HG03342 (cell line): ENCODE measurements around the gene AQP3.
"Not testable (repeated sequence)": the region's sequence is repeated elsewhere in the genome, so short reads cannot be mapped to it uniquely, and the experiment has no call there.

ENCODE experiments used
- ATAC-seq: cut with Tn5 transposase; IDR thresholded peaks from one replicate; pipeline ENCODE4 v1.9.1; 2021; ENCODE audit warnings: mild to moderate bottlenecking, moderate library complexity; ENCODE audit not compliant: unreplicated experiment

The AQP3 gene

DNA sequence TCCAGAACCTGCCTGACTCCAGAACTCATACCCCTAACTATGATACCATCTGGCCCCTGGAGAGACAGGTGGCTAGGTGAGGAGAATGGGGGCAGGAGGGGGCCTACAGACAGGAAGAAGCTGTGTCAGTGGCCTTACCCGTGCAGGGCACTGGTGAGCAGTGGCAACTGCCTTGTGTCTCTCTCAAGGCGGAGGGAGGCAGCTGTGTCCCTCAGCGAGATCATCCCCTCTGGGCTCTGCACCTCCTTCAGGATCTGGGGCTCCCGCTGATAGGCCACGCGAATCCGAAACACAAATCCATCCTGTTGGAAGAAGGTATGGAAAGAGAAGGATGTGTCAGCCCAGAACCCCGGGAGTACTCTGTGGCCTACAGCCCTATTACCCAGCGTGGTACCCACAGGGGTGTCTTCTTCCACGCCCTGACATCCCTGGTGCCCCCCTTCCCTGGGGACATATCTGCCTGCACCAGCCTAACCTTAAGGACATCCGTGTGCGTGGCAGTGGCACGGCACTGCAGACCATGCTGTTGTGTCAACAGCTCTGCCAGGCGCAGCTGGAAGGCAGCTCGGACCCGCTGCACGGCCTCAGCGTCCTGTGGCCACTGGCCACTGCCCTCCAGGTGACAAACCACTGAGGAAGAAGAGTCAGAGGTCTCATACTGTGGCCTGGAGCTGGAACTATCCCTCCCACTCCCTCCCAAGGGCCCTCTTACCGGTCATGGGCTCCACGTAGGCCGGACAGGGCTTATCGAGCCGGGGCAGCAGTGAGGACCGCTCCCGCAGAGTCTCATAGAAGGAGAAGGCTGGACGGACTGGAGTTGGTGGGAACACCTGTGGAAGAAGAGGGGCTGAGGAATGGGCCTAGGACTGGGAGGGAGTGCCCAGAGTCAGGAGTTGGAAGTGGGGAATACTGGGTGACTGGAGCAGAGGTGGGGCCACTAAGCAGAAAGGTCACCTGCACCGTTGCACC lies 18.5 kb upstream of the AQP3 start:
- no peak for ATAC-seq

DNA sequence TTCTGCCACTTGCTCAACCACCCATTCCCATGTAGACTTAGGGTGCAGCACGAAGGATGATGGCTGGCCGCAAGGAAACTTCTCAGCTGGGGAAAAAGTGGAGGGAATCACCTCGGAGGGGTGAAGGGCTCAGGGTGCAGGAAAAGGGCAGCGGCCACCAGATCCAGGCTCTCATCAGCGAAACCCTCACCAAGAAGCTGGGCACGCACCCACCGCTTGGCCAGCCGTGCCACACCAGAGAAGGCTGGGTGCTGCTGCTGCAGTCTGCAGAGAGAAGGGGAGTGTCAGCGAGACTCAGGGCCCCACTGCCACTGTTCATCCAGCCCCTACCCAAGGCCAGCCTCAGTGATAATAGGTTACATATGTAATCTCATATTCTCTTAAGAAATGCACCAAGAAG lies 17.7 kb upstream of the AQP3 start:
- no peak for ATAC-seq

DNA sequence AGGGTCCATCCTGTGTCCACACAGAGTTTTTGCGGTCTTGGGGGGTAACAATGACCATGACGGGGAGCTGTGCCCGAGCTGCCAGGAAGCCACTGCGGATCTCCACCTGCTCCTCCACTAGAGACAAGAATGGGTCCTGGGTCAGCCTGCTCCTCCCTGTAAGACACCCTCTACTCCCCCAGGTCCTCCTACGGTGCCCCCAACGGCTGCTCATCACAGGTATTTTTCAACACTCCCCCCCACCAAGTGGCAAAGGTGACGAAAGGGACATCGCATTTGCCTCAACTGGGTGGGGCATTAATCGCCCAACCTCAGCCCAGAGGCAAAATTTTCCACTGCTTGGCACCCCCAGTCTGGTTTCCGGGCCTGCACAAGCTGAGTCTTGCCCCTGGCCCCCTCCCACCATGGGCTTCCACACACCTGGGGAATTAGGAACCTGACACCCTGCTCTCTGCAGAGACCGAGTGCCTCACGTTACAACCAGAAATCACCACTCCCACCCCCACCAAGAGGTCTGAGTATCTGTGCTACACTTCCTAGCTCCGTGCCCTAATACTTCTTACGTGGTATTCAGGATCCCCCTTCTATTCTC lies 16.7 kb upstream of the AQP3 start:
- ATAC-seq = no peak

DNA sequence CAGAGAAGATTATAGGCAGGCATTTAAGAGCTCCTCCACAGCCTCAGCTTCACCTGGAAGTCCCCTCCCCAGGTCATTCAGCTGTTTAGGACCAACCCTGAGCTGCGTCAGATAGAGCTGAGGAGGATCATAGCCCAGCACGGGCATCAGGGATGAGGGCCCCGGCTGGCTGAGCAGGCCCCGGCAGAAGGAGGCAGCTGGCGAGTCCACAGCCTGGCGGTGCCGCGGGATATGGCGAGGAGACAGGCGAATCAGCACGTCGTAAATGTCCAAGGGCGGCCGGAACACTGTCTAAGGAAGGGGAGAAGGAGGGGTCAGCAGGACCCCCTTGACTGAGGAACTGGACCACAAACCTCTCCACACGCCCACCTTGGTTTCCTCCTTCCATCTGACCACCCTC lies 15.8 kb upstream of the AQP3 start:
- no peak for ATAC-seq

DNA sequence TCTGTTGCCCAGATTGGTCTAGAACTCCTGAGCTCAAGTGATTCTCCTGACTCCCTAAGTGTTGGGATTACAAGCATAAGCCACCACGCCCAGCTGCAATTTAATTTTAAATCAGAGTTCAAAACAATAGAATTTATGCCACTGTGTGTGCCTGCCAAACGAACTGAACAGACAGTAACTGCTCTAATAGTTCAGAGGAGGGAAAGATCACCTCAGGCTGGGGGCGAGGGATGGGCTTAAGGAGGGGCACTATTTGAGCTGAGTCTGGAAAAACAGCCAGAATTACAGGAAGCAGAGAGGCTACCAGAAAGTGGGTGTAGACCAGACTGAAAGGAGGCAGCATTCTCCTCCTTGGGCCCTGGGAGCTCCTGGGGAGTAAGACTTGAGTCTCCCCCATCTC lies 14.1 kb upstream of the AQP3 start:
- ATAC-seq = no peak

DNA sequence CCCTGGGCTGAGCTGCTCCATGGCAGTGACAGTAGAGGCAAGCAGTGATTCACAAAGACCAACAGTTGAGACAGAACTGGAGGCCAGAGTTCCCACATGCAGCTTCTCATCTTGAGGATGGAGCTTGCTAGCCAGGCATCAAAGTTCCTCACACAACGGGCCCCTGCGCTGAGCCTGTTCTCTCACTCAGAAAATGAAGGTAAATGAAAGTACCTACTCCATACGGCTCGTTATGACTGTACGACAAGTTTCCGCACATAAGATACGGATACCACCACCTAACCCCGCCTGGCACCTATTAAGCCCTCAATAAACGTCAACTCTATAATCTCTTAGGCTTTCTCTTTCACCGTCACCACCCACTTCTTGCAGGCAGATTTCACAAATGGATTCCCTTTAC lies 13.5 kb upstream of the AQP3 start:
- ATAC-seq = no peak

DNA sequence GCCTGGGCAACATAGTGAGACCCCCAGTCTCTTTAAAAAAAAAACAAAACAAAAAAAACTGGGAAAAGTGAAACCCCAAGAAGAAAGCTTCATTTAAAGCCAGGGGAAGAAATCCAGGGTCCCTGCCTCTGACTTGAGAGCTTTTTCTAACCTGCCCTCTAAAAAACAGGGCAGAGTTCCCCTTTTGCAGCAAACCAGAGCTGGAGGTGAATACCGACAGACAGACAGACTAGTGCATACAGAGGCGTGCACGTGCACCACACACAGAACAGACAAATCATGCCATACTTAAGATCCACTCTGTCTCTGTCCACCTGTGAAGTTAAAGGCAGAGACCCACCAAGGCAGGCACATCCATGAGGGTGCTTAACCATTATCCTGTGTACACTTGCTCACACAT lies 11.7 kb upstream of the AQP3 start:
- ATAC-seq = no peak

DNA sequence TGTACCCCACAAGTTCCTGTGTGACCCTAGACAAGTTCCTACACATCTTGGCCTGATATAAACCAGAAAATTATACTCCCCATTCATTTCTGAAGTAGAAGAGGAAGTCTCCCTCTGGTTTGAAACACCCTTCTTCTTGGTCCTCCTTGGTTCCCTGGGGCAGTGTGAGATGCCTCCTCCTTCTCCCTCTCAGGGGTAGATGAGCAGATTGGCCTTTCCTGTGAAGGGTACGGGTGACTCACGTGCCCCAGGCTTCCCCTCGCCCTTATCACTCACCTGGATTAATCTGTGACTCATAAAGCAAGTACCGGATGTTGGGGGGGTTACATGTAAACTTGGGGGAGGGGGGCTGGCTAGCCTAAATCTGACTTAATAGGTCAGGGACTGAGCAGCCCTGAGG lies 11.1 kb upstream of the AQP3 start:
- no peak for ATAC-seq

DNA sequence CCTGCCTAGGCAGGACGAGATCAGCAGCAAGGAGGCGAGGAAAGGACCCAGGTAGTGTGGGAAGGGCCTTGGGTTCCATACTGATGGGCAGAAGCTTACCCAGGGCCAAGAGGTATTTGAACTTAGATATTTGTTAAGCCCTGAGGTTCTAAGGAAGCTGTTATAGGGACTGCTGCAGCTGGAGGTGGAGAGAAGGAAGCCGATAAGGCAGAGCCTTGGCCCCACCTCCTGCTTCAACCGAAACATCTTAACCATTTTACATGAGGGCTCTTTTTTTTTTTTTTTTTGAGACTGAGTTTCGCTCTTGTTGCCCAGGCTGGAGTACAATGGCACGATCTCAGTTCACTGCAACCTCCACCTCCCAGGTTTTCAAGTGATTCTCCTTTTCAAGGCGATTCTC lies 8.6 kb upstream of the AQP3 start:
- no peak for ATAC-seq

DNA sequence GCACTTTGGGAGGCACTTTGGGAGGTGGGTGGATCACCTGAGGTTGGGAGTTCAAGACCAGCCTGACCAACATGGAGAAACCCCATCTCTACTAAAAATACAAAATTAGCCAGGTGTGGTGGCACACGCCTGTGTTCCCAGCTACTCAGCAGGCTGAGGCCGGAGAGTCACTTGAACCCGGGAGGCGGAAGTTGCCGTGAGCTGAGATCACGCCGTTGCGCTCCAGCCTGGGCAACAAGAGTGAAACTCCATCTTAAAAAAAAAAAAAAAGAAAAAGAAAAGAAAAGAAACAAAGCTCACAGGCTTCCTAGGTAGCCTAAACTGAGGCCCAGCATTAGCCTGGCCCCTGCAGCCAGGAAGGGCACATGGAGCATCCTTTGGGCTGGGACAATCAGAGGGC lies 8.1 kb upstream of the AQP3 start:
- ATAC-seq = not testable (repeated sequence)

DNA sequence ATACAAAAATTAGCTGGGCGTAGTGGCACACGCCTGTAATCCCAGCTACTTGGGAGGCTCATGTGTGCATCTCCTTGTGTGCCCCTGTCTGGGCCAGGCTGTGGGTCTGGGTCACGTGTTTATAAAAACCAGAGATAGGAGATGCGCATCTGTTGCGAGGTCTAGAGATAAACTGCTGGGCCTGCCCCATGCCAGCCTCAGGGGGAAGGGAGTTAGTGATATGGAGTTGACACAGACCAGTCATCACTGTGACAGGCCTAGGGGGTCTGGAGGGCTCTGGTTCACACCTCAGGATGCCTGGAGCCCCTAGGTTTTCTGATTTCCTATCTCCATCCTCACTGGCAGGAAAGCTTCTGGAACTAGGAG lies 7.3 kb upstream of the AQP3 start:
- ATAC-seq = not testable (repeated sequence)

DNA sequence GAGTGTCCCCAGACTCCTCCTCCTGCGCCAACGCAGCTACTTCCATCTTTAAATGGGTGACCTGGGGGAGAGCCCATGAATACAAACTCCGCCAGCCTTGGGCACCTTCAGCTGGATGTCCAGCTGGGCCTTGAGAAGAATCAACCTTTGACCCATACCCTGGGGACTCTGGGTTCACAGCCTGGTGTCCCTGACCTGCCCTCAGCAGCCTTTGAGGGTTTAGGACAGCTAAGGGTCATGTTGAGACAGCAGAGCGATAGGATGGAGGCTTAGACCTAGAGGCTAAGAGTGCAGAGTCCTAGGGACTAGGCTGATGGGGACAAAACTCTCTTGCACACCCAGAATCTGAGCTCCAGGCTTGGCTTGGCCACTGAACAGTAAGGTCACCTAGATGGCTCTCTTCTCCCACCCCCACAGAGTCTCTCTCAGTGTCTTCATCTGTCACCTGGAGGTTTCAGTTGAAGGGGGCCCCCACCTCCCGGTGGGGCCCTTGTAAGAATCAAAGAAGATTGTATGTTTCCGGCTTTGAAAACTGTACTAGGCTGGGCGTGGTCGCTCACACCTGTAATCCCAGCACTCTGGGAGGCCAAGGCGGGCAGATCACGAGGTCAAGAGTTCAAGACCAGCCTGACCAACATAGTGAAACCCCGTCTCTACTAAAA lies 6.7 kb upstream of the AQP3 start:
- ATAC-seq = no peak

DNA sequence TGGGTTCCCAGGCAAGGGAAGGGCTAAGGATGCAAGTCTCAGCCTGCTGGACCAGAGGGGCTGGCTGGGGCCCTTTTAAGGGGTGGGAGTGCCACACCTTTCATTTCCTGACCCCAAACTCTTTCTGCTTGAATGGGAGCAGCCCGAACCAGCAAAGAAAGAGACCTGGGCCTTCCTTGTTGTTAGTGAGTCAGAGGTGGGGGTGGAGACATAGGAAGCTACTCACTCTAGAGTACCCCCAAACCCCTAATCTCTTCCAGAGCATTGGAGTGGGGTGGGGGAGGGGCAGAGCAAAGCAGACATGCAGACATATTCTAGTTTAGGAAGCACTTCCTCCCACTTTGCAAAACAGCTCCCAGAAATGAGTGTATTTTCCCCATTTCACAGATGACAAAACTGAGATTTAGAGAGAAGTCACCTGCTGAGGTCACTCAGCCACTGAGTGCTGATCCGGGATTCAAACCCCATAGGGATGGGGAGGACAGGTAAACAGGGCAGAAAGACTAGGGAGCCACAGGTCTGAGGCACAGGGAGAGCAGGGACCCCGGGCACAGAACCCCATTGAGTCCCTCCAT lies 6.0 kb upstream of the AQP3 start:
- no peak for ATAC-seq

DNA sequence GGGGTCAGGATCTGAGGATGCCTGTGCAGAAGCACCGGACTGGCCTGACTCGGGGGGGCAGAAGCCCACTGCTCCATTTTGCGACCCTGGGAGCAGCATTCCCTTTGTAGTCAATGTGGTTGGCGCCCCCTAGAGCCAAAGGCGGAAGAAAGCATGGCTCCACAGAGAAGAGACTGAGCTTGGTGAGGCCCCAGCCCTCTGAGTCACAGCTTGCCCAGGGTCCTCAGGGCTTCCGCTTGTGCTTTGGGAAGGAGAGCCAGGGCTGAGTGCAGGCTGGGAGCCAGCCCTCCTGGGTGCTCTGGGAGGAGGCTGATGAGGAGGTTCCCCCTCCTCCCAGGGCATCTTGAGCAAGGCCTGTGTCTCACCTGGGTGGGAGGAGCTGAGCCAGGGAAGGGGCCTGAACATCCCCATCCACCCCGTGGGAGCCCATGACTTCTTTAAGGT lies 5.5 kb upstream of the AQP3 start:
- ATAC-seq = peak; percentile 43

DNA sequence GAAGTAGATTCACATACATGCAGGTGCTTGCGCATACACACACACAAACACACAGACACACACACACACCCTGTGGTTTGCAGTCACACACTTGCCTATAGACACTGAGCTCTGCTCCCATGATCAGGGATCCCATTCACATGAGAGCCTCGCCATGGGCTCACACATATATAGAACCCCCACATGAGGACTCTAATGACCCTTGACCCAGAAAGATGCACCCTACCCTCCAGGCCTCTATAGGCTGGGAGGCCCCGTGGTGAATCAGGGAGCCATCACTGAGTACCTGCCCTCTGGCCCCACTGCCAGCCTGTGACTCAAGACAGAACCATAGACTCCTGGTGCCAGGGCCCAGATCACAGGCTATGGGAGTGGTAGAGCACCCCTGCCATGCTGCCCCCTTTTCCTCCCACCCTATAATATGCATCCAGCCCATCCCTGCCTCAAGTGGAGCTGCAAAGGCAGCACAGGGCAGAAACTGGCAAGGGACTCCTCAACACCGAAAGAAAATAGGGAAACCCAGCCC lies 3.3 kb upstream of the AQP3 start:
- ATAC-seq = no peak

DNA sequence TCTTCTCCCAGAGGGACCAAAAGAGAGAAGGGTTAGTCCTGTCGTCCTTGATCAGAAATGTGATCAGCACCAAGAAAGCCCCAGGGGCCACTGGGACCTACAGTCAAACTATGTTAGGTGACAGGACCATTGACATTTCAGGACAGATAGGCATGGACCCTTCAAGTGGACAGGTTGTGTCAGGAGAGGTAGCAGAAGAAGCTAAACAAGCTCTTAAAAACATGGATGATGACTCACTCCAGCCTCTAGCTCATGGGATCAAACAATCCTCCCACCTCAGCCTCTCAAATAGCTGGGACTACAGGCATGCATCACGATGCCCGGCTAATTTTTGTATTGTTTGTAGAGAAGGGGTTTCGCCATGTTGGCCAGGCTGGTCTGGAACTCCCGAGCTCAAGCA lies 2.3 kb upstream of the AQP3 start:
- ATAC-seq = no peak

DNA sequence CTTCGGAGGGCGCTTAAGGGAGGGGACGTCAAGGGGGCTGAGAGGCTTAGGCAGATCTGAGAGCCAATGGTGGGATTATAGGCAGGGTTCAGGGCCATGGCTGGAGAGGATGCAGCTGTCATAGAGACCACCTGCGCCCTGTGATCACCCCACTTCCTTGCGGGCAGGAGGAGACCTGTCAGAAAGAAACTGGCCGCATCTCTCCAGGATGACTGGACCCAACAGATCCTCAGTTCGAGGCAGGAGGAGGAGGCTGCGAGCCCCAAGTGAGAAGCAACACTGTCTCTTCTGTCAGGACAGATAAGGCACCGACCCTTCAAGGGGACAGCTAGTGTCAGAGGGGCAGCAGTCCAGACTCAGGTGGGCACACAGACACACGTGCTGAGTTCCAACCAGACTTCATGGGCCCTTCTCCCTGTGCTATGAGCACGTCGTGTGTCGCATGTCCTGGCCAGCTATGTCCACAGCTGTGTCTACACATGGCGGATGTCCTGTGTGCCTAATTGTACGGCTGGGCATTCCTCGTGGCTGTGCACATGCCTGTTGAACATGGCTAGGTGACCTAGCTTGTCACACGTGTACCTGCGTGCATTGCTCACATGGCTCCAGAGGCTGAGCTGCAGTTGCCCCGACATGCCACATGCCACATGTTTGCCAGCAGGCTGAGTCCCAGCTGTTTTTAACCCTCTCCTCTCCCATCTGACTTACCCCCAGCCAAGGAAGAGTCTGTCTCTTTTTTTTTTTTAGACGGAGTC lies 583 bp upstream of the AQP3 start:
- ATAC-seq = no peak

DNA sequence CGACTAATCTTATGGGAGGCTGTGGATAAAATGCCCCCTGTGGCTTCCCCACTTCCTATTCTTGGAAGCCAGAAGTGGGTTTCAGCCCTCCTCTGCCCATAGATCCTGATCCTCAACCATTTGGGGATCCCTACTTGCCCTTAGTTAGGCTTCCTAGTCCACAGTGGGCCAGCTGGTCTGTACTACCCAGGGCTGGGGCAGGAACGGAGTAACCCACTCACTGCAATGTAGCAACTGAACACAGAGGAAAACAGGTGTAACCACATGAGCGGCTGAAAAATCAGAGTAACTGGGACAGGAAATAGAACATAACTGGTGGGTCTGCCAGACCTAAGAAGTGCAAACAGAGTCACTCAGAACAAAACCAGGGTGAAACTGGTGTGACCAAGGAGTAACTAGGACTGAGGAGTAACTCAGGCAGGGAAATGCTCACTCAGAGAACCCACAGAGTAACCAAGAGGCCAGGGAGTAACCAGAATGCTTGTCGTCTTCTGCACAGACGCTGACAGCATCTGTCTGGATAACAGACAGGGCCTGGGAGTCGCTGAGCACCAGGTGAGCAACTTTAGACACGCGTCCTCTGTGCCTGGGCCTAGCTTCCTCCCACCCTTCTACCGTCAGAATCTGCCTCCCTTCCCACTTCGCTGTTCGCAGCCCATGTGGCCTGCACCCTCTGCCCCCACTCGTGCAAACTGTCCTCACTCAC lies 1.0 kb downstream of the AQP3 start:
- ATAC-seq = peak; percentile 87

DNA sequence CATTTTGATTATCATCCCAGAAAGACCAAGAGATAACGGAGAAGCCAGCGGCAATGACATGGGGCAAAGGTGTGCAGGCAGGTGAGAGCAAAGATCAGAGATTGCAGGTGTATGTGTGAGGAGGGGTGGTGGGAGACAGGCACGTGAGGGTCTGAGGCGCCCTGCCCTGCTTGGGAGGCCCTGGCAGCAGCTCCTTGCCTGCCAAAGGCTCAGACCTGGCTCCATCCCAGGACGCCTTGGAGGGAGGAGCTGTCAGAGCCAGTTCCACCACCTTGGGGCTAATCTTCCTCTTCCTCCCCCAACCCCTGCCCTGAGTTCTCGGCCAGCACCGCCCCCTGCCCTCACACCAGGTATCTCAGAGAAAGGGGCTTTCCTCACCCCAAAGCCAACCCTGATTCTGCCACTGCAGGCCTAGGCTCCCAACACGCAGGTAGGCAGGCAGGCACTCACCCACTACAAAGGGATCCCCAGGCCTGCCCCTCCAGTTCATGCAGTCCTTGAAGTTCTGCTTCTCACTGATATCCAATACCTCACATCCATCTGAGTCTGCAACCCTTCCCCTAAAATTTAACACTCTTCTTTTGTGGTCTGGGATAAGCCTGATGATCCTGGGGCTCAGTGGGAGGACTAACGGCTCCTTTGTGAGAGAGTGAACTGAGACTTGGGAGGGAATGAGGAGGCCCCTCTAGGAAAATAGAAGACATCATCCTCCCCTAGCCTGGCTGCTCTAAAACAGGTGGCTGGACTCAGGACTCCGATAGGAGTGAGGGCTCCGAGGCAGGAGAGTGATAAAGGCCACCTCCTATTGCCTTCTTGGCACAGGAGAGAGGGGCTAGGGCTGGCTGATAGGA lies 1.8 kb downstream of the AQP3 start:
- ATAC-seq = no peak
